ENCODE results near the gene PTCHD4. TPM values are rescaled to one million over a fixed set of nuclear protein-coding genes. Genes with fewer than 3 reads are reported as not detected.

PTCHD4 gene
- total and polyA plus RNA-seq, 2 experiments from 2014 or later, result 0.76 to 1.2 TPM

GRCh38 chr6:48085131-48085741 is 25.8 kb downstream of the PTCHD4 start:
- in situ Hi-C loops (cut with MboI), result loop anchor here (25.0 kb wide), 1 partner anchor 677 kb away; no protein-coding TSS in a partner anchor
- H3K9me2 ChIP-seq (ENCODE audit: insufficient read depth), result no peaks in the 10 kb centered on the region
- H3K9ac ChIP-seq, result no peak overlapping the region

GRCh38 chr6:48084201-48084600 is 26.8 kb downstream of the PTCHD4 start:
- 0 out of 2 replicates have a peak, but pooled peaks cover 13% of the 10 kb centered on the region for H3K4me1 ChIP-seq (ENCODE audit: insufficient read depth)
- no peak overlapping the region for H2AFZ ChIP-seq
- H3K27ac ChIP-seq, result no peak overlapping the region
- in situ Hi-C loops (cut with MboI), result loop anchor here (25.0 kb wide), 1 partner anchor 678 kb away; no protein-coding TSS in a partner anchor
- no peaks in the 10 kb centered on the region for H3K9me3 ChIP-seq (ENCODE audit: low read depth)
- no peak for TF ChIP-seq EZH2 (IDR thresholded peaks at IDR 0.05; ENCODE audit: insufficient read depth, poor library complexity, severe bottlenecking)
- H3K4me3 ChIP-seq, result no peak overlapping the region
- no peaks in the 10 kb centered on the region for H3F3A ChIP-seq (ENCODE audit: insufficient read depth)
- peak overlapping the region; percentile 23 for H3K4me2 ChIP-seq (ENCODE audit: unreplicated experiment)
- H3K36me3 ChIP-seq (ENCODE audit: low read depth), result no peaks in the 10 kb centered on the region
- no peaks in the 10 kb centered on the region for H3K27me3 ChIP-seq (replicated peaks; ENCODE audit: insufficient read depth)
- peak; percentile 34 for DNase-seq
- H3K79me2 ChIP-seq (ENCODE audit: insufficient read depth), result no peaks in the 10 kb centered on the region
- H3K9ac ChIP-seq, result no peak overlapping the region
- H3K9me2 ChIP-seq (ENCODE audit: insufficient read depth), result no peaks in the 10 kb centered on the region
- no peaks in the 10 kb centered on the region for H4K20me1 ChIP-seq (ENCODE audit: insufficient read depth)

More at GRCh38 chr6:48085131-48085741, 25.8 kb downstream of the PTCHD4 start:
- Histone ChIP-seq H3K36me3 (ENCODE audit: low read depth) (no peaks in the 10 kb centered on the region), H3K79me2 (ENCODE audit: insufficient read depth) (no peaks in the 10 kb centered on the region), H3K9me3 (ENCODE audit: low read depth) (no peaks in the 10 kb centered on the region), H3K4me3 (no peak overlapping the region), H4K20me1 (ENCODE audit: insufficient read depth) (no peaks in the 10 kb centered on the region), H2AFZ (no peak overlapping the region), H3K27ac (no peak overlapping the region), H3K4me1 (ENCODE audit: insufficient read depth) (0 out of 2 replicates have a peak, but pooled peaks cover 13% of the 10 kb centered on the region), H3K4me2 (ENCODE audit: unreplicated experiment) (no peak overlapping the region), H3K27me3 (replicated peaks; ENCODE audit: insufficient read depth) (no peaks in the 10 kb centered on the region), H3F3A (ENCODE audit: insufficient read depth) (no peaks in the 10 kb centered on the region)
- no peak for DNase-seq
- no peak for TF ChIP-seq EZH2phosphoT487 (IDR thresholded peaks at IDR 0.05; ENCODE audit: insufficient read depth, low read depth)
- TF ChIP-seq EZH2 (IDR thresholded peaks at IDR 0.05; ENCODE audit: insufficient read depth, poor library complexity, severe bottlenecking), result no peak

- H2AFZ ChIP-seq, result no peak overlapping the region
- no peak overlapping the region for H3K27ac ChIP-seq
- H3K9ac ChIP-seq, result no peak overlapping the region
- DNase-seq, result no peak
- no peak overlapping the region for H3K4me2 ChIP-seq (ENCODE audit: unreplicated experiment)
- WGBS, 2 experiments (ENCODE audit: low coverage in 1 of 2, low lambda C conversion rate in 2 of 2, missing lambda C conversion rate in 2 of 2), result 21 to 25% methylated on average over 4 of the region's 4 CpGs
- in situ Hi-C loops (cut with MboI), result loop anchor here (25.0 kb wide), 1 partner anchor 682 kb away; no protein-coding TSS in a partner anchor
- no peaks in the 10 kb centered on the region for H3K36me3 ChIP-seq (ENCODE audit: low read depth)
- H3F3A ChIP-seq (ENCODE audit: insufficient read depth), result no peaks in the 10 kb centered on the region
- H3K9me2 ChIP-seq (ENCODE audit: insufficient read depth), result no peaks in the 10 kb centered on the region
- H3K27me3 ChIP-seq (replicated peaks; ENCODE audit: insufficient read depth), result no peaks in the 10 kb centered on the region
- H3K9me3 ChIP-seq (ENCODE audit: low read depth), result no peaks in the 10 kb centered on the region
- H4K20me1 ChIP-seq (ENCODE audit: insufficient read depth), result no peaks in the 10 kb centered on the region
- H3K79me2 ChIP-seq (ENCODE audit: insufficient read depth), result no peaks in the 10 kb centered on the region
- H3K4me1 ChIP-seq (ENCODE audit: insufficient read depth), result 0 out of 2 replicates have a peak, but pooled peaks cover 13% of the 10 kb centered on the region
- no peak overlapping the region for H3K4me3 ChIP-seq
- TF ChIP-seq EZH2 (IDR thresholded peaks at IDR 0.05; ENCODE audit: insufficient read depth, poor library complexity, severe bottlenecking) (no peak), EZH2phosphoT487 (IDR thresholded peaks at IDR 0.05; ENCODE audit: insufficient read depth, low read depth) (no peak)
Observed at GRCh38 chr6:48080227-48081009, 30.6 kb downstream of the PTCHD4 start.

- Histone ChIP-seq H3K9me3 (ENCODE audit: low read depth) (no peaks in the 10 kb centered on the region), H3K79me2 (ENCODE audit: insufficient read depth) (no peaks in the 10 kb centered on the region), H3K4me3 (no peak overlapping the region), H3K4me1 (ENCODE audit: insufficient read depth) (no peaks in the 10 kb centered on the region), H3K36me3 (ENCODE audit: low read depth) (no peaks in the 10 kb centered on the region), H3K9ac (no peak overlapping the region), H3K27me3 (replicated peaks; ENCODE audit: insufficient read depth) (no peaks in the 10 kb centered on the region), H3K27ac (no peak overlapping the region), H4K20me1 (ENCODE audit: insufficient read depth) (no peaks in the 10 kb centered on the region), H3F3A (ENCODE audit: insufficient read depth) (no peaks in the 10 kb centered on the region), H2AFZ (no peak overlapping the region), H3K4me2 (ENCODE audit: unreplicated experiment) (no peak overlapping the region), H3K9me2 (ENCODE audit: insufficient read depth) (no peaks in the 10 kb centered on the region)
- in situ Hi-C loops (cut with MboI), result loop anchor here (25.0 kb wide), 1 partner anchor 684 kb away; no protein-coding TSS in a partner anchor
- peak; percentile 5 for DNase-seq
- TF ChIP-seq EZH2 (IDR thresholded peaks at IDR 0.05; ENCODE audit: insufficient read depth, poor library complexity, severe bottlenecking) (no peak), EZH2phosphoT487 (IDR thresholded peaks at IDR 0.05; ENCODE audit: insufficient read depth, low read depth) (no peak)
Observed at GRCh38 chr6:48078120-48078519, 32.9 kb downstream of the PTCHD4 start.

Measured in GM23248 (cell line).